Cardiac septum (tissue), 1 donor: ENCODE data around the gene CRYGA. TPM values are rescaled to one million over a fixed set of nuclear protein-coding genes. Genes with fewer than 3 reads are reported as not detected.
"Not testable (repeated sequence)": the region's sequence is repeated elsewhere in the genome, so short reads cannot be mapped to it uniquely, and the experiment has no call there.

Experiments used
- DNase-seq: peaks from one replicate; pipeline ENCODE4 v3.0.0-alpha.2; 2020; ENCODE audit warnings: low spot score
- intact Hi-C: fragments of 100-400 bp; cut with DNase I; formaldehyde crosslinking; loops from one replicate; pipeline ENCODE4 v1.14.0; 2022
- total RNA-seq: library from RNA; stranded (reverse); fragmentation: NEBNext Ultra II Directional; extraction: Animal tissue kit (Norgen Biotek cat#: 25700); gene quantifications from one replicate; pipeline ENCODE4 v1.2.1, GENCODE V29; 2021
- donor health status: DM: no; HTN: no; CAD: no.

CRYGA gene
- total RNA-seq, 1 donor from 2014 or later: not detected

GRCh38 chr2:208130712-208131110, 32.7 kb downstream of the CRYGA start:
- intact Hi-C loops: no loop called here
- no peak for DNase-seq

- intact Hi-C loops: no loop called here
- DNase-seq: no peak
Observed at GRCh38 chr2:208129744-208130711, 33.4 kb downstream of the CRYGA start, which contains the start of gene CRYGC. CRYGC (minus strand) TSS chr2:208129828; CDS start chr2:208129792, 36 bp downstream.

GRCh38 chr2:208128136-208128535, 35.3 kb downstream of the CRYGA start:
- no peak for DNase-seq

GRCh38 chr2:208127090-208127489, 36.3 kb downstream of the CRYGA start:
- no peak for DNase-seq
- intact Hi-C loops: no loop called here

More at GRCh38 chr2:208128136-208128535, 35.3 kb downstream of the CRYGA start:
- intact Hi-C loops: no loop called here

- DNase-seq: no peak
- intact Hi-C loops: no loop called here
Observed at GRCh38 chr2:208125251-208125650, 38.1 kb downstream of the CRYGA start.

GRCh38 chr2:208124013-208124715, 39.2 kb downstream of the CRYGA start, which contains the start of gene CRYGD:
CRYGD (minus strand) TSS chr2:208124524; CDS start chr2:208124473, 51 bp downstream.
- DNase-seq, intact Hi-C loops: not testable (repeated sequence)

GRCh38 chr2:208122248-208122647, 41.1 kb downstream of the CRYGA start:
- intact Hi-C loops: no loop called here
- no peak for DNase-seq

- DNase-seq: no peak
- intact Hi-C loops: no loop called here
Observed at GRCh38 chr2:208118918-208119317, 44.5 kb downstream of the CRYGA start.

- intact Hi-C loops, DNase-seq: not testable (repeated sequence)
Observed at GRCh38 chr2:208117390-208117789, 46.0 kb downstream of the CRYGA start.

GRCh38 chr2:208112969-208113368, 50.4 kb downstream of the CRYGA start:
- DNase-seq: no peak
- intact Hi-C loops: no loop called here

- intact Hi-C loops, DNase-seq: not testable (repeated sequence)
Observed at GRCh38 chr2:208112273-208112745, 51.1 kb downstream of the CRYGA start.

Other genes with a start within 250 kb of the CRYGA start
- 12.0 TPM for gene PLEKHM3, start 138.1 kb downstream of the CRYGA start, total RNA-seq
- gene CRYGD, start 39.1 kb downstream of the CRYGA start, total RNA-seq: not detected
- not detected for gene CRYGC, start 33.8 kb downstream of the CRYGA start, total RNA-seq
- gene CRYGB, start 17.4 kb downstream of the CRYGA start, total RNA-seq: not detected
- not detected for gene C2orf80, start 26.4 kb upstream of the CRYGA start, total RNA-seq
- 17.7 TPM for gene IDH1, start 91.5 kb upstream of the CRYGA start, total RNA-seq
- gene PIKFYVE, start 102.7 kb upstream of the CRYGA start, total RNA-seq: 20.2 TPM
- not detected for gene PTH2R, start 243.2 kb upstream of the CRYGA start, total RNA-seq